ENCODE measurements around the gene GPC6.

Gene GPC6

GRCh38 chr13:94063848-94064247 lies 837.2 kb downstream of the GPC6 start:
- Histone ChIP-seq H2AFZ (ENCODE audit: low read length) (no peak overlapping the region), H3K27ac (ENCODE audit: low read depth, low read length, poor library complexity, severe bottlenecking) (no peak overlapping the region), H3F3A (ENCODE audit: insufficient read depth, low read length) (no peaks in the 10 kb centered on the region), H3K36me3 (ENCODE audit: insufficient read depth, low read length) (no peaks in the 10 kb centered on the region), H3K9me2 (ENCODE audit: low read depth, low read length) (no peaks in the 10 kb centered on the region), H3K79me2 (ENCODE audit: insufficient read depth, low read length) (no peaks in the 10 kb centered on the region), H3K9me3 (ENCODE audit: low read length) (no peaks in the 10 kb centered on the region), H4K20me1 (ENCODE audit: insufficient read depth, low read length) (no peaks in the 10 kb centered on the region), H3K4me2 (ENCODE audit: low read length) (no peak overlapping the region), H3K4me1 (ENCODE audit: insufficient read depth, low read length, severe bottlenecking) (no peaks in the 10 kb centered on the region), H3K27me3 (ENCODE audit: insufficient read depth, low read length) (peaks cover 4% of the 10 kb centered on the region; the same call in 1 of the 2 replicates), H3K4me3 (ENCODE audit: low read depth, low read length, poor library complexity, severe bottlenecking) (no peak overlapping the region), H3K9ac (ENCODE audit: low read length) (no peak overlapping the region)
- TF ChIP-seq CTCF (IDR thresholded peaks at IDR 0.05; ENCODE audit: low read length): no peak
- TF ChIP-seq EZH2 (IDR thresholded peaks at IDR 0.05; ENCODE audit: borderline replicate concordance, low read length): no peak

GRCh38 chr13:94065741-94066140 lies 839.1 kb downstream of the GPC6 start:
- no peaks in the 10 kb centered on the region for H3K79me2 ChIP-seq (ENCODE audit: insufficient read depth, low read length)
- no peak overlapping the region for H3K9ac ChIP-seq (ENCODE audit: low read length)
- no peaks in the 10 kb centered on the region for H4K20me1 ChIP-seq (ENCODE audit: insufficient read depth, low read length)
- H3F3A ChIP-seq (ENCODE audit: insufficient read depth, low read length): no peaks in the 10 kb centered on the region
- H3K4me1 ChIP-seq (ENCODE audit: insufficient read depth, low read length, severe bottlenecking): no peaks in the 10 kb centered on the region
- no peaks in the 10 kb centered on the region for H3K36me3 ChIP-seq (ENCODE audit: insufficient read depth, low read length)
- H3K27me3 ChIP-seq (ENCODE audit: insufficient read depth, low read length): peaks cover 4% of the 10 kb centered on the region; the same call in 1 of the 2 replicates
- no peak overlapping the region for H3K27ac ChIP-seq (ENCODE audit: low read depth, low read length, poor library complexity, severe bottlenecking)
- TF ChIP-seq EZH2 (IDR thresholded peaks at IDR 0.05; ENCODE audit: borderline replicate concordance, low read length) (no peak), CTCF (IDR thresholded peaks at IDR 0.05; ENCODE audit: low read length) (no peak)
- H3K4me2 ChIP-seq (ENCODE audit: low read length): no peak overlapping the region
- H3K4me3 ChIP-seq (ENCODE audit: low read depth, low read length, poor library complexity, severe bottlenecking): no peak overlapping the region
- H3K9me3 ChIP-seq (ENCODE audit: low read length): no peaks in the 10 kb centered on the region
- H3K9me2 ChIP-seq (ENCODE audit: low read depth, low read length): no peaks in the 10 kb centered on the region
- H2AFZ ChIP-seq (ENCODE audit: low read length): no peak overlapping the region

GRCh38 chr13:94073007-94073744 lies 846.6 kb downstream of the GPC6 start:
- no peaks in the 10 kb centered on the region for H3K9me2 ChIP-seq (ENCODE audit: low read depth, low read length)
- H3K27me3 ChIP-seq (ENCODE audit: insufficient read depth, low read length): no peaks in the 10 kb centered on the region
- H4K20me1 ChIP-seq (ENCODE audit: insufficient read depth, low read length): no peaks in the 10 kb centered on the region
- TF ChIP-seq CTCF (IDR thresholded peaks at IDR 0.05; ENCODE audit: low read length) (no peak), EZH2 (IDR thresholded peaks at IDR 0.05; ENCODE audit: borderline replicate concordance, low read length) (no peak)
- H3K36me3 ChIP-seq (ENCODE audit: insufficient read depth, low read length): no peaks in the 10 kb centered on the region
- H3K4me1 ChIP-seq (ENCODE audit: insufficient read depth, low read length, severe bottlenecking): no peaks in the 10 kb centered on the region
- H3K79me2 ChIP-seq (ENCODE audit: insufficient read depth, low read length): no peaks in the 10 kb centered on the region
- no peaks in the 10 kb centered on the region for H3K9me3 ChIP-seq (ENCODE audit: low read length)
- H3K4me3 ChIP-seq (ENCODE audit: low read depth, low read length, poor library complexity, severe bottlenecking): no peak overlapping the region
- no peak overlapping the region for H3K4me2 ChIP-seq (ENCODE audit: low read length)
- H2AFZ ChIP-seq (ENCODE audit: low read length): no peak overlapping the region
- H3K27ac ChIP-seq (ENCODE audit: low read depth, low read length, poor library complexity, severe bottlenecking): no peak overlapping the region
- H3F3A ChIP-seq (ENCODE audit: insufficient read depth, low read length): no peaks in the 10 kb centered on the region
- no peak overlapping the region for H3K9ac ChIP-seq (ENCODE audit: low read length)

All from OCI-LY1 (cell line).